IPS DF 4.7 (cell line): ENCODE data around the gene ANKS1B.

Source experiments
- DNase-seq: peaks from one replicate; pipeline ENCODE4 v3.0.0-alpha.2; 2013; ENCODE audit warnings: low spot score; ENCODE audit errors: extremely low read depth

Gene ANKS1B

GRCh38 chr12:98894412-98895085 is 1090.2 kb downstream of the ANKS1B start:
- no peak for DNase-seq

- DNase-seq: no peak
These were observed 1090.9 kb downstream of the ANKS1B start for GRCh38 chr12:98893675-98894411.

DNA sequence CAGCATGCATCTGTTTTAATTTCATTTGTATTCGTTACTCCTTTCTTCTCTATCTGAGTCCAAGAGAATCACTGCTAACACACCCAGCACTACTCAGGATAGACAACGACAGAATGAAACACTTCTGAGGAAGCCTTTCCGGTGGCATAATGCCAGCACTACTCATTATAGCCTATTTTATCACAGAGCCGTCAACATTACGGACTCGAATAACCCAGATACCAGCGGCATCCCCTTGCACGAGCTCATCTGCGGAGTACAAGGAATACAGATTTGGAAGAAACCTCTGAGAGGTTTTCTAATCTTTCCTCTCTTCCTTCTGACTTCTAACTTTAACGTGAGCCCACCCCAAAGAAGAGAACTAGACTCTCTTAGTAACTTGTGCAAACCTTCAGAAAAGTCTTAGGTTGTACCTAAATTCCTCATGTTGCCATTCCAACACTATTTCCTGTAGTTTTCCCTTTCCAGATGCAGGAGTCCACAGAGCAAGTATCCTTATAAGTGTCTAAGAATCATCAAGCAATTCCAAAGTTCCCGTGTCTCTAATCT is 1091.5 kb downstream of the ANKS1B start:
- DNase-seq: no peak

DNA sequence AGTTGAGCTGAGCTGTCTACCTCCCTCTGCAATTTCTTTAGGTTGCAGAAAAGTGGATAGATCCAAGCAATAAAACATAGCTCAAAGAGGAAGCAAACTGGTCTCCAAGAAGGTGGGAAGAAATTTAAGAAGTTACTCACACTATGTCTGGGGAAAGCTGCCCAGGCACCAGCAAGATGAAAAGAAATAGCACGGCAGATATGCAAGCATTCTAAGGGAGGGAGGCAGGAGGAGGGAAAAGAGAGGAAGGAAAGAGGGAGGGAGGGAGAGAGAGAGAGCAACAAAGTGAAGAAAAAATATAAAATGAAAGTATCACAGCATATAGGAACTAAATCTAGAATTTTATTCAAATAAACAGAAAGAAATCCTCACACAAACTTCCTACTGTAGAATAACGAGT is 1099.0 kb downstream of the ANKS1B start:
- no peak for DNase-seq

- DNase-seq: no peak
These were observed 1101.5 kb downstream of the ANKS1B start for GRCh38 chr12:98883231-98883630.

- no peak for DNase-seq
These were observed 1102.2 kb downstream of the ANKS1B start for GRCh38 chr12:98882526-98882925.

DNA sequence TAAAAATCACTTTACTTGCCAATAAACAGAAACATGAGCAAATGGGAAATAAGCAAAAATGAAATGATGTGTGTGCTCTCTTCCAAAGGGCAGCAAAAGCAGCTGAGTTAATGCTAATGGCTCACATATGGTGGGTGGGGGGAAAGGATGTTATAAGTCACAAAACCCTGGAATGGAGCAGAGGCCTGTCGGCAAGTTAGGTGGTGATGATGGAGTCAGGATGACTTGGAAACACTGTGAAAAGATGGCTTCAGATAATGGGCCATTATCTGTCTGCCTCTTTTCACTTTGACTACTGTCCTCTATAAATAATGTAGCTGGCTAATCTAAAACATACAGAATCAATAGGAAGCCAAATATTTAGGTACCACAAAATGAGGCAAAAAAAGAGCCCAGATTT is 1111.0 kb downstream of the ANKS1B start:
- DNase-seq: no peak

- DNase-seq: no peak
These were observed 1114.2 kb downstream of the ANKS1B start for GRCh38 chr12:98870504-98870903.

- DNase-seq: no peak
These were observed 1114.7 kb downstream of the ANKS1B start for GRCh38 chr12:98869886-98870503.

- no peak for DNase-seq
These were observed 1116.2 kb downstream of the ANKS1B start for GRCh38 chr12:98868538-98868937.

DNA sequence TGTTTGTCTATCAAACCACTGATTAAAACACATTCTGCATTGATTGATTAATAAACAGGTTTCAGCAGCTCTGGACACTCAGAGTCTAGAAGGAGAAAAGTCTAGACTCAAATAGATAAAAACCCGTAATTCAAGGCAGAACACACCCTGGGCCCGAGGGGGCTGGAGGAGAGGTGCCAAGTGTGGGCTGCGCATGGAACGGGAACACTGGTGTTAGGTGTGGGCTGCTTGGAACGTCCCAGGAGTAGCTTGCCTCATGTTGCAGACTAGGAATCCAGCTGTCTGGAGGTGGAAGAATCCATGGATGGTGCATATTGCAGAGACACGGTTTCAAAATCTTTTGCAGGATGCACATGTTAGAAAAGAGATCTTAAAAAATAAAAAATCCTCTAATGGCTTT is 1116.7 kb downstream of the ANKS1B start:
- no peak for DNase-seq

GRCh38 chr12:98864363-98864762 is 1120.4 kb downstream of the ANKS1B start:
- DNase-seq: no peak

- DNase-seq: peak; percentile 60
These were observed 1121.6 kb downstream of the ANKS1B start for GRCh38 chr12:98863167-98863566.

DNA sequence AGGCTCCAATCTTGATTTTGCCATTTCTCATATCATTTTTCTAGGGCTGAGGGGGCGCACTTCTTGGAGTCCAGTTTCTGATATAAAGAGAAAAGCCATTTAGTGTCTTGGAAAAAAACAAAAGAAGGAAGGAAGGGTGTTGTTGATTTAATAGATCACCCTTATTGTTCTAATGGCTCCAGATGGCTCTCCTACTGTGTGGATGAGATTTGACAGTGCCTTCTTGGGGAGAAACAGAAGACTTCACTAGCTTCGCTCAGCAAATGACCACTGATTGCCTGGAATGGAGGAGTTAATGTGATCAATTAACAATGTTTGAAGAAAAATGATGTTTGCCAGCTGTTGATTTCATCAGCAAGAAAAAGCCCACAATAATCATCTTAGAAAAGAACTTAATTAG is 1123.5 kb downstream of the ANKS1B start:
- DNase-seq: no peak

DNA sequence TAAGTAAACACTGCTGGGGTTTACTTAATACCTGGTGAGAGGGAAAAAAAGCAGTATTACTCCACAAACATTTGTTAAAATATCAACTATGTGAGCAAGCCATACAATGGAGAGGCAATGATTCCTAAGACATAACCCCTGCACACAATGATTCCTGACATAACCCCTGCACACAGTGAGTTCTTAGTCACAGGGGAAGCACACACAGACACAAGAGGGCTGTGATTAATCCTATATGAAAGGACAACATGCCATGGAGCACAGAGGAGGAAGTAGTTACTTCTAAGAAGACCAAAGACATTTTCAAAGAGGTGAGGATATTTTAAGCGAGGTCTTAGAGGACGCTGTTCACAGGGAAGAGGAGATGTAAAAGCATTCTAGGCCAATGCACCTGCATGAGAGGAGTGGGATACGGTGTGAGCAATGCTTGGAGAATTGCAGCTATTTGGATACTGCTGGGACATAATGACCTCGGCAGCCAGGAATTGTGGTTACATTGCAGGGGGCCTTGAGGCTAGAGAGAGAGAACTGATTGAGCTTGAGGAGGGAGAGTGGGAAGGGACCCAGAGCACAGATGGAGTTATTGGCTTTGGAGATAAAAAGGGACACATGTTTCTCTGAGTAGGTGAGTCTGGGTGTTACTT is 1127.7 kb downstream of the ANKS1B start:
- peak; percentile 94 for DNase-seq

DNA sequence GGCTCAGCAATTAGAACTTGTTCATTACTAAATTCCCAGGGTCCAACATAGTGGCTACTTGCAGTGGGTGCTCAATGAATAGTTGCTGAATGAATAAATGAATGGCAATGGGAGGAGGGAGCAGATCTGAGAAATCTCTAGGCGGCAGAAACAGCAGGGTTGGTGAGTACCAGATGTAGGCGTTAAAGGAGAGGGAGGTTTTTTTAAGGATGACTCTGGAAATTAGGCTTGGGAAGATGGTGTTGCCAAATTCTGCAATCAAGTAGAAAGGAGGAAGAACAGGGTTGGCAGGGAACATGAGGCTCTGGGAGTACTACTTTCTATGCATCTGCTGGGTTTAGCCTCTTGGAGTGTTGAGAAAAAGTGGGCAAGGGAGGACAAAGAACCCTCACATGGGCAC is 1132.6 kb downstream of the ANKS1B start:
- no peak for DNase-seq

DNA sequence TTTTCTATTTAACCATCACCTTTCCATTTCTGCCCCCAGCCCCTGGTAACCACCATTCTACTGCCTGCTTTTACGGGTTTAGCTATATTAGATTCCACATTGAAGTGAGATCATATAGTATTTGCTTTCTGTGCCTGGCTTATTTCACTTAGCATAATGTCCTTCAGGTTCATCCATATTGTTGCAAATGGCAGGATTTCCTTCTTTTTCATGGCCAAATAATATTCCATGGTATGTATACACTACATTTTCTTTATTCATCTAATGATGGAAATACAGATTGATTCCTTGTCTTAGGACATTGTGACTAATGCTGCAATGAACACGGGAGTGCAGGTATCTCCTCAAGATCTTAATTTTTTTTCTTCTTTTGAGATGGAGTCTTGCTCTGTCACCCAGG is 1137.5 kb downstream of the ANKS1B start:
- no peak for DNase-seq

DNA sequence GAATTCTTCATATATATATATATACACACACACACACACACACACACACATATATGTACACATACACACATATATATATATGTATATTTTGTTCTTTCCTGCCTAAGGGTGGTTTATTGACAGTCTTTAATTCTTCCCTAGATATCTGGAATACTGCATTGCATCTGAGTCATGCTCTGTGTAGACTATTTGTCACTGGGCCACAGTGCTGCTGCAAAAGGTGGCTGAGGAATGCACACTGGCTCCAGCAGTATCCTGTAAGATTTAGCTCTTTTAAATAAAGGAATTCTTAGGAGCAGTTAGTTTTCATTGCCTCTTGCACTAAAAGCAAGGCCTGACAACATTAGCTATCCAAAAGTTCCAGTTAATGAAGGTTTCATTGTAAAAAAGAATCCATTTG is 1138.8 kb downstream of the ANKS1B start:
- DNase-seq: no peak

- DNase-seq: no peak
These were observed 1144.4 kb downstream of the ANKS1B start for GRCh38 chr12:98840325-98840724.

DNA sequence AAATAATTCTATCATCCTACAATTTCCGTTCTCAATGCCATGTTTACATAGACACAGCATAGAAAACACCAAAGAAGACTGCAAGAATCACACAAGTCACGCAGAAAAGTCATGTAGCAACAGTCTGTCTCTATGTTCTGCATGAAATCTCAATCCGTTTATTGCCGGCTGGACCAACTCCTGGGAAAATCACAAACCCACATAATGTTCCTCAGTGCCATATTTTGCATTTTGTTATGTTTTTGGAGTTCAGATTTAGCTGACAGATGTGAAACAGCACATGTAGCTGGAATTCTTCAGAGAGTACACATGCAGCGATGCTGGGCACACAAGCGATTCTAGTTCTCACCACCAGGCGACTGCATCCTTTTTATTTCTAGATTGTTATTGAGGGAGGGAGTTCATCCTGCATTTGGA is 1146.5 kb downstream of the ANKS1B start:
- DNase-seq: no peak

- peak; percentile 49 for DNase-seq
These were observed 1147.5 kb downstream of the ANKS1B start for GRCh38 chr12:98837134-98837752.
